Panc1 (cell line): ENCODE results near the gene DNAH12.

ENCODE experiments used
- CTCF ChIP-seq: fragments of 450-650 bp; IDR thresholded peaks from 2 replicates; pipeline ENCODE4 v1.5.1; 2017; ENCODE audit warnings: mild to moderate bottlenecking
- POLR2AphosphoS5 ChIP-seq: IDR thresholded peaks from 2 replicates; pipeline ENCODE4 v1.6.1; 2012; ENCODE audit warnings: mild to moderate bottlenecking, low read depth, low read length, moderate library complexity
- REST ChIP-seq, 2 experiments: IDR thresholded peaks; 2 replicates each; pipeline ENCODE4 v1.6.1; 2011 to 2012; ENCODE audit warnings: low read depth in 2 of 2, control low read depth in 1 of 2, low read length in 1 of 2, mild to moderate bottlenecking in 1 of 2, moderate library complexity in 1 of 2; ENCODE audit not compliant: insufficient read depth in 1 of 2
- SIN3A ChIP-seq: IDR thresholded peaks from 2 replicates; pipeline ENCODE4 v1.6.1; 2012; ENCODE audit warnings: low read depth, mild to moderate bottlenecking, low read length, moderate library complexity, borderline replicate concordance; ENCODE audit not compliant: insufficient read depth
- TCF7L2 ChIP-seq: IDR thresholded peaks from 2 replicates; pipeline ENCODE4 v1.6.1; 2011; ENCODE audit warnings: mild to moderate bottlenecking, low read depth, low read length, inconsistent platforms

GRCh38 chr3:57555306-57555705, 11.2 kb upstream of the DNAH12 start:
- TF ChIP-seq CTCF (no peak), TCF7L2 (no peak), POLR2AphosphoS5 (no peak), REST (IDR thresholded peaks at IDR 0.05; ENCODE audit: insufficient read depth in 1 of 2, low read depth in 2 of 2, low read length in 1 of 2) (no peak), SIN3A (no peak)
